ENCODE results near the gene OR4E1.
"Not testable (repeated sequence)": the region's sequence is repeated elsewhere in the genome, so short reads cannot be mapped to it uniquely, and the experiment has no call there.

OR4E1 gene

GRCh38 chr14:21652209-21652808 is 21.3 kb downstream of the OR4E1 start:
- DNase-seq: no peak

DNA sequence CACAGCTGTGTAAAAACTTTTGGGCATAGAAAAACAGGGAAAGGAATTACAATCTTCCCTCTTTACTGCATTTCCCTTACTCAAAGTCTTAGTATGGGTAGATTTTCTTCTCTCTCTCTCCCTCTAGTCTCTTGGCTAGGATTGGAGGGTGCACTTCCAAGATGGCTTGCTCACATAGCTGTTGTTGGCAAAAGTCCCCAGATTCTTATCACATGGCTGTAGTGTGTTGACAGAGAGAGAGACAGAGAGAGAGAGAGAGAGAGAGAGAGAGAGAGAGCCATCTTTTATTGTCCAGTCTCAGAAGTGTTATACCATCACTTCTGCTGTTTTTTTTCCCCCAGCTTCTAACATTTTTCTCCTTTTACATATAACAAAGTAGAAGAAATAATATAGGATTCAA is 26.2 kb downstream of the OR4E1 start:
- DNase-seq: peak; percentile 1

- no peak for DNase-seq
Observed at GRCh38 chr14:21643407-21643806, 30.2 kb downstream of the OR4E1 start.

DNA sequence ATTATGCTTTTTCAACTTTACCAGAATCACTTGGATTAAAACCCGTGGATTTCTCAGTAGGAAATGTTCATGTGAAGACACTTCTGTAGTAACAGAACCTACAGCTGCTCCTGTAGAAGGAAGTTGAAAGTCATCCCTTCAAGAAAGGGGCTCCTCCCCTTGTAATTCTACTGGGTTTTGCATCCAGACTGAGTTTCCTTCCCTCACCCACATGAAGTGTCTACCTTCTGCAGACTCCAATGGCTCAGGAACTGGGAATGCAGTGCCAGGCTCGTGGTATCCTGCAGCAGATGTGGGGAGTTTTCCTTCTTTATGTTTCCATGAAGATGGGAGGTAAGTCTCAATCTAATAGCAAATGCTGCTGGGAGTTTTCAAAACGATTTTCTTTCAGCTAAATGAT is 30.9 kb downstream of the OR4E1 start:
- no peak for DNase-seq

DNA sequence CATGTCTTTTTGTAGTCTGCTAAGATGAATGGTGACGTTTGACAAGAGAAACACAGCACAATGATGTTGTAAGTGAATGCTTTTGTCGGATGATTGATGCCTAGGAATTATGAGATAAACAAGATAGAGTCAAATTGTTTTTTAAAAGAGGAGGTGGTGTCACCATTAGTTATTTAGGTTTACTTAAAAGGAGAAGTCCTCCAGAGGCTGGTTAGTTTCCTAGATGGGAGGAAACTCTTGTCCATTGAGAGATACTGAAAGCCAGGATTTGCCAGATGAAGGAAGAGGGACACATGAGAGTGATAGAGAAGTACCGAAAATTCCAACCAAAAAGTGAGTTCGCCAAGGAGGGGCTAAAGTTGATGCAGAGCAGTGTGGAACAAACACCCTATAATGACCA is 38.8 kb downstream of the OR4E1 start, which contains the start of gene OR10G2:
OR10G2 (minus strand) TSS at position 101 of the 400 bp plus-strand sequence; CDS start at position 3, 98 bp downstream.
- DNase-seq: no peak

DNA sequence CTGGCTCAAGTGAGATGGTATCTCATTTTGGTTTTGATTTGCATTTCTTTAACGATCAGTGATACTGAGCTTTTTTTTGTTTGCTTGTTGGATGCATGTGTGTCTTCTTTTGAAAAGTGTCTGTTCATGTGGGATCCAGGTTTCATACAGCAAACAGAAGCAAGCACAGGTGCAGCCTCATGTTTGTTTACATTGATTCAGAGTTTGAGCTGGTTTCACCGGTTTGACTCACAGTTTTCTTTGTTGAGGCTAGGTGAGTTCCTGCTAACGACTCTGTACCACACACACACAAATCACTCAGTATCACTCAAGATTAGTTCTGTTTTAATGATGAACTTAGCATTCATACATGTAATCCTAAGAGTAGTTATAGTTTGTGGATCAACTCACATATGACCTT is 42.5 kb downstream of the OR4E1 start:
- DNase-seq: no peak

- DNase-seq: not testable (repeated sequence)
Observed at GRCh38 chr14:21630503-21630902, 43.1 kb downstream of the OR4E1 start.

DNA sequence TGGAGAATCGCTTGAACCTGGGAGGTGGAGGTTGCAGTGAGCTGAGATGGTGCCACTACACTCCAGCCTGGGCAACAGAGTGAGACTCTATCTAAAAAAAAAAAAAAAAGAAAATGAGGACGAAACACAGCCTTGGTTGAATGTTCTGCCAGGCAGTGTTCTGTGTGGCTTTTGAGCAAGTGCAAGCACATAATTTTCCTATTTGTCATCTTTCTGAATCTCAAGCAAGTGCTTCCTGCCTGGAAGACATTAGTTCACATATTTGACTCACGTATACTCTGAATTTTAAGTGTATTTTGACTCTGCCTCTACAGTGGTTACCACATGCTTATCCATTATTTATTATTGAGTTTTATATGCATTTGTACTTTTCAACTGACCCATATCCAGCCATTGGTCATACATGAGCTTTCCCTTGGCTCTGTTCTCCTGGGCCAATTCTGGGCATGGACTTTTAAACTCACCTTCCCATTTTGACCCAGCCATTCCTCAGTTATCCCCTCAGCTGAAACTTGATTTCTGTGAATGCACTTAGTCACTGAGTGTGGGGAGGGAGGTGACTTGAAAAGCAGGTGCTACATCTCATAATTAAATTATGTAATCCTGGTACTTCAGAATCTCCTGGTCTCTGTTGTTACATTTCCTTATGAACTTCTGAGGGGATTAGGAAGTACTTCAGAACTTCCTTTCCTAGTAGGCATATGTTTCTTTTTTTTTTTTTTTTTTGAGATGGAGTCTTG is 47.0 kb downstream of the OR4E1 start:
- no peak for DNase-seq
